Skeletal muscle tissue (tissue), 4 donors: ENCODE results near the gene SURF4. TPM values are rescaled to one million over a fixed set of nuclear protein-coding genes. Genes with fewer than 3 reads are reported as not detected.

ENCODE experiments used
- H3K27ac ChIP-seq: one replicate; pipeline ENCODE4 v1.7.0; 2013; ENCODE audit warnings: mild to moderate bottlenecking, low read depth, low read length, inconsistent platforms
- H3K27me3 ChIP-seq, 3 donors: one replicate each; pipeline ENCODE4 v1.7.0; 2013; ENCODE audit warnings: low read length in 3 of 3; ENCODE audit not compliant: control insufficient read depth in 3 of 3, insufficient read depth in 3 of 3
- H3K36me3 ChIP-seq, 3 donors: one replicate each; pipeline ENCODE4 v1.7.0; 2013; ENCODE audit warnings: low read length in 3 of 3; ENCODE audit not compliant: control insufficient read depth in 3 of 3, insufficient read depth in 3 of 3
- H3K4me1 ChIP-seq, 3 donors: one replicate each; pipeline ENCODE4 v1.7.0; 2013; ENCODE audit warnings: low read length in 3 of 3, mild to moderate bottlenecking in 3 of 3; ENCODE audit not compliant: control insufficient read depth in 3 of 3, insufficient read depth in 3 of 3
- H3K4me3 ChIP-seq, 3 donors: one replicate each; pipeline ENCODE4 v1.7.0; 2013; ENCODE audit warnings: low read length in 3 of 3
- H3K9ac ChIP-seq, 3 donors: one replicate each; pipeline ENCODE4 v1.7.0; 2013; ENCODE audit warnings: low read length in 3 of 3, mild to moderate bottlenecking in 3 of 3, moderate library complexity in 2 of 3, low read depth in 1 of 3
- H3K9me3 ChIP-seq, 3 donors: one replicate each; pipeline ENCODE4 v1.7.0; 2013; ENCODE audit warnings: low read length in 3 of 3; ENCODE audit not compliant: control insufficient read depth in 3 of 3
- total RNA-seq: library from RNA; depleted of rRNA; stranded (reverse); fragments of >200 nt; gene quantifications from one replicate; pipeline ENCODE4 v1.2.3, GENCODE V29; 2014
- donor health status: Osteomylitis.

SURF4 gene
- total RNA-seq, 1 donor from 2014 or later = 166 TPM

DNA sequence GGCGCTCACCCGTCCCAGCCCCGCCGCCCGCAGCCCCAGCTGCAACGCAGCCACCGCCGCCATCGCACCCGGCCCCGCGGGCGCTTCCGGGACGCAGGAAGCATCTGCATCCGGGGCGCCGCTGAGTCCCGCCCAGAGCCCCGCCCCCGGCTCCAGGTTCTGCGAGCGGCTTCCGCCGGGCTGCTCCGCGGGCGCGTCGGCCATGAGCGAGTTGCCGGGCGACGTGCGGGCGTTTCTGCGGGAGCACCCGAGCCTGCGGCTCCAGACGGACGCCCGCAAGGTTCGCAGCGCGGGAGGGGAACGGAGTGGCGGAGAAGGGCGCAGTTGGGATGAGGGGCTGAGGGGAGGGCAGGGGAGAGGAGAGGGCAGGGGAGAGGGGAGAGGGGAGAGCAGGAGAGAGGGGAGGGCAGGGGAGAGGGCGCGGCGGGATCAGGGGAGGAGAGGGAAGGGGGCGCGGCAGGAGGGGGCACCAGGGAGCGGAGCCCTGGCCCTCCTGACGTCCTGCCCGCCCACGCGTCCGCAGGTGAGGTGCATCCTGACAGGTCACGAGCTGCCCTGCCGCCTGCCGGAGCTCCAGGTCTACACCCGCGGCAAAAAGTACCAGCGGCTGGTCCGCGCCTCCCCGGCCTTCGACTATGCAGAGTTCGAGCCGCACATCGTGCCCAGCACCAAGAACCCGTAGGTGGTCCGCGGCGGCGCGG lies 19.3 kb downstream of the SURF4 start, which contains the start of the genes SURF1 and SURF2:
Gene SURF1, minus strand, starts transcription at position 97 of the 701 bp plus-strand sequence. Its CDS starts 34 bp downstream, at position 63.
Gene SURF2, plus strand, starts transcription at position 160 of the 701 bp plus-strand sequence. Its CDS starts 43 bp downstream, at position 203.
- Histone ChIP-seq H3K9ac (peak within 1 kb of the TSS; percentile 91), H3K27me3 (no peaks in the 10 kb centered on the region), H3K4me3 (peak within 1 kb of the TSS; percentile 87 to 91 (median 88)), H3K27ac (peak within 1 kb of the TSS; percentile 41), H3K36me3 (peaks cover 46 to 57% (median 47%) of the 10 kb centered on the region in 3 donors), H3K4me1 (peaks cover 26 to 50% (median 35%) of the 10 kb centered on the region in 3 donors), H3K9me3 (no peaks in the 10 kb centered on the region)

DNA sequence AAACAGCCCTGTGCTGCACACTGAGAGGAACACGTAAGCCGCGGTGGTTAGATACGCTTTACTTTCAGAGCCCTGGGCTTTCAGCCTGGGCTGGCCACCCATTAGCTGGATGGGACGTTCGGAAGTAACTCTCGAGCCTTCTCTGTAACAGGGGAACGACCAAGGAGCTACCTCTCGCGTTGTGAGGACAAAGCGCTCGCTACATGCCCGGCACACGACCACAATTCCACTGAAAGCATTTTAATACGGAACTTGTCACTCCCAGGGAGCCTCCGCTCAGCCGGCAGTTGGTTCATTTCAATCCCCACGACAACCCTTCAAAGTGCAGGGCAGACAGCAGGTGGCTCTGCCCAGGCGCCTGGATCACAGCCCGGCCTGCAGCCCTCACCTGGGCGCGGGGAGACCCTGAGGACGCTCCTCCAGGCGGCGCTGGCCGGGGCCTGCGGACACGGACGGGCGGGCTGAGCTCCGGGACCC lies 19.9 kb downstream of the SURF4 start:
- peaks cover 26 to 50% (median 35%) of the 10 kb centered on the region in 3 donors for H3K4me1 ChIP-seq
- no peaks in the 10 kb centered on the region for H3K9me3 ChIP-seq
- peaks cover 46 to 57% (median 47%) of the 10 kb centered on the region in 3 donors for H3K36me3 ChIP-seq
- peak overlapping the region; percentile 41 for H3K27ac ChIP-seq
- H3K9ac ChIP-seq = peak overlapping the region; percentile 91
- H3K4me3 ChIP-seq = peak overlapping the region; percentile 87 to 91 (median 88)
- H3K27me3 ChIP-seq = no peaks in the 10 kb centered on the region

DNA sequence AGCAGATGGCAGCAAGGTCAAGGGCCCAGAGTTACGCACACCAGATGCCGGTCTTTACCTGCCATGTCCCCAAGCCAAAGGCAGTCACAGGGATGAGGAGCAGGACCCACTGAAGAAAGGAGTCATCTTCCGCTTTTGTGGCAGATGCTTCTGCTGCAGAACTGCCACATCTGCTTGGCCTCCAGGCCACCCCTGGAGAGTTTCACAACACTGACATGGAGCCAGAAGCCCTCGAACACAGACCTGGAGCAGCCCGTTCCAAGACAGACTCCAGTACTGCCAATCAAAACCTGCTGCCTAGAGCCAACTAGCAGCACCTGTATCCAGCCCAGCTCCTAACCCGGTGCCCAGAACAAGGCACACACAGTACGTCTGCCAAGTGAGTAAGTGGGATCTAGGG lies 21.1 kb downstream of the SURF4 start:
- no peaks in the 10 kb centered on the region for H3K9me3 ChIP-seq
- H3K4me1 ChIP-seq = peaks cover 28 to 53% (median 37%) of the 10 kb centered on the region in 3 donors
- H3K27ac ChIP-seq = no peak overlapping the region
- no peaks in the 10 kb centered on the region for H3K27me3 ChIP-seq
- H3K9ac ChIP-seq = peak overlapping the region; percentile 45 to 91 (median 47)
- peaks cover 46 to 57% (median 47%) of the 10 kb centered on the region in 3 donors for H3K36me3 ChIP-seq
- no peak overlapping the region for H3K4me3 ChIP-seq

DNA sequence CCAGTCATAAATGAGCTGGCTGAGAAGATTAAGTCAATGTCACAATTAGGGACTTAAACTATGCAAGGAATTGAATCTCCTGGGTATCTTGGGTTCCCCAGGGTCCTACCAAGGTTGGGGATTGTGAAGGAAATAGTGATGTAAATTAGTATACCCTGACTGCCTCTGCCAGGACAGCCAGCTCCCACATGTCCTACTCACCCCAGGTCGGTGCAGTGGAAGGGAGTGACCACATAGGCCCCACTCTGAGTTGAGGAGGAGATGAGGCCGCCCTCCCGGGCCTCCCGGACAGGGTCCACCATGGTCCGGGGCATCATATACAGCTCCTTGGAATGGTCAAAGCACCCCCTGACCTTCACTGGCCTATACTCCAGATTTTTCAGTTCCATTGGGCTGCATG lies 22.3 kb downstream of the SURF4 start:
- no peak overlapping the region for H3K27ac ChIP-seq
- H3K4me1 ChIP-seq = peaks cover 37 to 59% (median 46%) of the 10 kb centered on the region in 3 donors
- peak overlapping the region in 2 of 3 donors; percentile 25 to 35 for H3K9ac ChIP-seq
- H3K4me3 ChIP-seq = no peak overlapping the region
- no peaks in the 10 kb centered on the region for H3K27me3 ChIP-seq
- no peaks in the 10 kb centered on the region for H3K9me3 ChIP-seq
- peaks cover 50 to 63% (median 53%) of the 10 kb centered on the region in 3 donors for H3K36me3 ChIP-seq

DNA sequence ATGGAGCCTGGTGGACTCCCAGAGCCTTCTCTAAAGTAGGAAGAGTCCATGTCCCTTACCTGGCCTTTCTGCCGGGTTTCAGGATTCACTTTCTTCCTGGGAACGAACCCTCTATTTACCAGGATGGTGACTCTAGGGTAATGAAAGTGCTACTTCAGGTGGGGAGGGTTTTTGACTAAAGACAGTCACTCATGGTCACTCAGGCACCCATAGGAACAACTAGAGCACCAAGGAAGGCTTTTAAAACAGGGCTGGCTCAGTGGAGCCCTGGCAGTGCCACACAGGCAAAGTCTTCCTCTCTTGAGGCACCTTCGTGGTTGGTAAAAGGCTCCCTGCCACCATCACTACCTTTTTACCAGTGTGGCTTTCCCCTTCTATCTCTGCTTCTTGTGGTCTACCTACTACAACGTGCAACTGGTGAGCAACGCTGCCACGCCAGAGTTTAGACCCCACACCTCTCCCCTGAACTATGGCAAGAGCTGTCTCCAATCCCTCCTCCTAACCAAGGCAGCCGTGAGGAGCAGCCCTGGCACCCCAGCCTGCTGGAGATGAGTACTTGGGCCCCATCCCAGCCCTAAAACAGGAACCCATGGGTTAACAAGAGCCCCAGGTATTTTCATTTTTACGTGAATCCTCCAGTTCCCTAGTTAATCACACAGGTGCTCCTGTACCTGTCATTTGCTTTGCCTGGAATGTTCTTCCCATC lies 23.1 kb downstream of the SURF4 start:
- H3K4me3 ChIP-seq = no peak overlapping the region
- peaks cover 36 to 57% (median 42%) of the 10 kb centered on the region in 3 donors for H3K4me1 ChIP-seq
- H3K27me3 ChIP-seq = no peaks in the 10 kb centered on the region
- peaks cover 50 to 59% (median 53%) of the 10 kb centered on the region in 3 donors for H3K36me3 ChIP-seq
- H3K27ac ChIP-seq = no peak overlapping the region
- H3K9ac ChIP-seq = peak overlapping the region in 1 of 3 donors; percentile 2
- H3K9me3 ChIP-seq = no peaks in the 10 kb centered on the region

DNA sequence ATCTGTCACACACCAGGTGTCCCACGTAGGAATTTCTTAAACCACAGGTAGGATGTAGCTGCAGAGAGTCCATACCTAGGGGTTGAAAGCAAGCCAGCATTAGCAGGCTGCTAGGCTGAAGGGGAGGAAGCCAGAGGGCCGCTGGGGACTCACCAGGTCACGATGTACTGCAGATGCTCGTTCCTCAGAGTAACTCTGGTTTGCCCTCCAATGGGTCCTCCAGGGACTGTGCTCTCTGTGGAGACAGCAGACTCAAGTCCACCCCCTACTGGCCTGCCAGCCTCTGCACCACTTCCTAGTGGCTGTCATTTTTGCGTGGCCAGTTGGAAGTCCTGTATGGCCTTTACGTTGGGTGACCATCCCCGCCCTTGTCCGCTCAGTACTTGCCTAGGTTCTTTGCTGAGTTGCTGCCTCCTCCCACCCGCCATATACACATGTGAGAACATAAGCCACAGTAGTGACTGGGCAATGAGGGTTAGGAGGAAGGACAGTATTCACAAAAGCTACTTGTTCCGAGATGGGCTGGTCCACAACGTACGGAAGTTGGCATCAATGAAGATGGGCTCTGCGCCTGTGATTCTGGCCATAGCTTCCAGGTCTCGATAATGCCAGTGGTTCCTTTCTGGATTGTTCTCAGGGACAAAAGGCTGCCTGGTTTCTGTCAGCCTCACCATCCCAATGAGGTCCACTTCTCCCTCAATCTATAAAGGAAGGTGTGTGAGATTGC lies 23.8 kb downstream of the SURF4 start:
- no peaks in the 10 kb centered on the region for H3K27me3 ChIP-seq
- H3K9me3 ChIP-seq = no peaks in the 10 kb centered on the region
- H3K4me3 ChIP-seq = no peak overlapping the region
- no peak overlapping the region for H3K27ac ChIP-seq
- H3K4me1 ChIP-seq = peaks cover 29 to 50% (median 35%) of the 10 kb centered on the region in 3 donors
- peaks cover 49 to 57% (median 53%) of the 10 kb centered on the region in 3 donors for H3K36me3 ChIP-seq
- H3K9ac ChIP-seq = peak overlapping the region in 1 of 3 donors; percentile 57

DNA sequence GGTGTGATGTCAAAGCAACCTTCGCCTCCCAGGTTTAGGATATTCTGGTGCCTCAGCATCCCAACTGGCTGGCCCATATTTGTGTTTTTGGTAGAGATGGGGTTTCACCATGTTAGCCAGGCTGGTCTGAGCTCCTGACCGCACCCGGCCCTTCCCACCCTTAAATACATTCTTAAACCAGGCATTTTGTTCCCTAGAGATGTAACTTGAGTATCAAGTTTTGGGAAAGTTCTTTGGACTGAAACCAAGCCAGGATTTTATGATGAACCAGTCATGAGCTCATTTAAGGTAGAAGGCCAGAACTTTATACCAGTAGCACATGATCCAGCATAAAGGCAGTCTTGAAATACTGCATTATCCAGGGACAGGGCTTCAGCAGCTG lies 24.3 kb downstream of the SURF4 start:
- H3K36me3 ChIP-seq = peaks cover 49 to 57% (median 53%) of the 10 kb centered on the region in 3 donors
- H3K4me3 ChIP-seq = no peak overlapping the region
- H3K27me3 ChIP-seq = no peaks in the 10 kb centered on the region
- no peaks in the 10 kb centered on the region for H3K9me3 ChIP-seq
- no peak overlapping the region for H3K9ac ChIP-seq
- H3K4me1 ChIP-seq = peaks cover 31 to 51% (median 37%) of the 10 kb centered on the region in 3 donors
- no peak overlapping the region for H3K27ac ChIP-seq

DNA sequence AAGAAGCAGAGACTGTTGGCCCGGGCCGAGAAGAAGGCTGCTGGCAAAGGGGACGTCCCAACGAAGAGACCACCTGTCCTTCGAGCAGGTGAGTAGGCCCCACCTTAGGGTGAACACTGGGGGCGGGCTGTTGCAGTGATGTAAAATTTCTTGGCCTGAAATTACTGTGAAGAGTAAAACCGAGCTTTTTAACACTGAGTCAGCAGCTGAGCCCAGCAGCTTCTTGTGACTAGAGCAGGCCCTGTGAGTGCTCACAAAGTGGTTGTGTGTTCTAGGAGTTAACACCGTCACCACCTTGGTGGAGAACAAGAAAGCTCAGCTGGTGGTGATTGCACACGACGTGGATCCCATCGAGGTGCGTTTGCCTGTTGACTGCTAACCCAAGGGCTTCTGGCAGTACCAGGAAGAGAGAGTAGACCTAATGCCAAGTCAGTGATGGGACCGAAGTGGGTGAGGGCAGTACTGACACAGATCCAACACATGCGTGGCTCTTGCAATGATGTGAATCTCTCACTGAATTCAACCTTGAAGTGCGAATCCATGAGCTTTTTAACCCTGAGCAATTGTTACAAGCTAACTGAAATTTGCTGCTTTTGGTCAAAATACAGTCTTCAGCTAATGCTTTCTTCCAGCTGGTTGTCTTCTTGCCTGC lies 25.8 kb downstream of the SURF4 start:
- Histone ChIP-seq H3K36me3 (peaks cover 54 to 66% (median 63%) of the 10 kb centered on the region in 3 donors), H3K27ac (no peak overlapping the region), H3K9me3 (no peaks in the 10 kb centered on the region), H3K4me3 (no peak overlapping the region), H3K9ac (peak overlapping the region; percentile 99), H3K27me3 (no peaks in the 10 kb centered on the region), H3K4me1 (peaks cover 30 to 51% (median 35%) of the 10 kb centered on the region in 3 donors)
